Hepatocyte (in vitro differentiated cells): ENCODE measurements around the gene CELSR3. TPM values are rescaled to one million over a fixed set of nuclear protein-coding genes. Genes with fewer than 3 reads are reported as not detected.
A peak's percentile ranks its signal among the peaks of the same experiment; 100 is the strongest.

Source experiments
- DNase-seq: peaks from one replicate; pipeline ENCODE4 v3.0.0-alpha.2; 2016; ENCODE audit warnings: low spot score
- H2AFZ ChIP-seq: fragments of 200-600 bp; sonication (generic); 2 replicates; pipeline ENCODE4 v1.6.0; 2016; ENCODE audit warnings: antibody characterized with exemption, mild to moderate bottlenecking
- H3K27ac ChIP-seq: fragments of 200-600 bp; sonication (generic); 2 replicates; pipeline ENCODE4 v1.5.1; 2016; ENCODE audit warnings: mild to moderate bottlenecking
- H3K27me3 ChIP-seq: fragments of 200-600 bp; sonication (generic); 2 replicates; pipeline ENCODE4 v1.6.1; 2016
- H3K36me3 ChIP-seq: fragments of 200-600 bp; sonication (generic); replicated peaks from 2 replicates; pipeline ENCODE4 v1.5.1; 2016; ENCODE audit warnings: low read depth; ENCODE audit not compliant: insufficient read depth
- H3K4me1 ChIP-seq: fragments of 200-600 bp; sonication (generic); 2 replicates; pipeline ENCODE4 v1.5.1; 2016; ENCODE audit warnings: mild to moderate bottlenecking, moderate library complexity; ENCODE audit not compliant: insufficient read depth
- H3K4me2 ChIP-seq: fragments of 200-600 bp; sonication (generic); 2 replicates; pipeline ENCODE4 v1.6.0; 2016
- H3K4me3 ChIP-seq: fragments of 200-600 bp; sonication (generic); 2 replicates; pipeline ENCODE4 v1.5.1; 2016; ENCODE audit warnings: mild to moderate bottlenecking
- H3K79me2 ChIP-seq: fragments of 200-600 bp; sonication (generic); 2 replicates; pipeline ENCODE4 v1.6.0; 2017; ENCODE audit warnings: mild to moderate bottlenecking
- H3K9me2 ChIP-seq: fragments of 200-600 bp; sonication (generic); replicated peaks from 2 replicates; pipeline ENCODE4 v1.6.0; 2017; ENCODE audit warnings: mild to moderate bottlenecking; ENCODE audit not compliant: insufficient read depth
- H3K9me3 ChIP-seq: fragments of 200-600 bp; sonication (generic); 2 replicates; pipeline ENCODE4 v1.5.1; 2016; ENCODE audit warnings: low read depth, mild to moderate bottlenecking
- H4K20me1 ChIP-seq: fragments of 200-600 bp; sonication (generic); 2 replicates; pipeline ENCODE4 v1.6.0; 2016; ENCODE audit warnings: mild to moderate bottlenecking; ENCODE audit not compliant: insufficient read depth, poor library complexity, severe bottlenecking
- CTCF ChIP-seq: fragments of 200-600 bp; sonication (generic); IDR thresholded peaks from 2 replicates; pipeline ENCODE4 v1.5.1; 2016; ENCODE audit warnings: antibody characterized with exemption, mild to moderate bottlenecking; ENCODE audit not compliant: poor library complexity
- EZH2 ChIP-seq: fragments of 200-600 bp; sonication (generic); IDR thresholded peaks from 2 replicates; pipeline ENCODE4 v1.6.1; 2016; ENCODE audit warnings: antibody characterized with exemption, mild to moderate bottlenecking, borderline replicate concordance
- EZH2phosphoT487 ChIP-seq: fragments of 200-600 bp; sonication (generic); IDR thresholded peaks from one replicate; pipeline ENCODE4 v1.6.1; 2018; ENCODE audit warnings: antibody characterized with exemption, mild to moderate bottlenecking, low read depth, moderate library complexity; ENCODE audit not compliant: unreplicated experiment, severe bottlenecking
- WGBS: methylation state at CpG from one replicate; pipeline ENCODE4 v1.1.6; 2016; ENCODE audit warnings: low lambda C conversion rate; ENCODE audit errors: missing lambda C conversion rate; 5-methylcytosine and 5-hydroxymethylcytosine counted together
- polyA plus RNA-seq: library from polyadenylated mRNA; unstranded; fragments of >200 nt; fragmentation: Nextera tagmentation; extraction: Ambion mirVana; gene quantifications from 2 replicates; pipeline ENCODE4 v1.2.1, GENCODE V29; 2016
- total RNA-seq: library from RNA; depleted of rRNA; stranded (reverse); fragments of >200 nt; gene quantifications from 2 replicates; pipeline ENCODE4 v1.2.3, GENCODE V29; 2014

CELSR3 gene
- total and polyA plus RNA-seq, 2 experiments from 2014 or later, result 1.8 to 1.9 TPM

- DNase-seq, result no peak
- H3K4me3 ChIP-seq, result no peak overlapping the region
- peaks cover 23% of the 10 kb centered on the region for H3K4me1 ChIP-seq
- no peaks in the 10 kb centered on the region for H4K20me1 ChIP-seq
- no peaks in the 10 kb centered on the region for H3K9me2 ChIP-seq
- no peaks in the 10 kb centered on the region for H3K36me3 ChIP-seq
- H3K4me2 ChIP-seq, result peak overlapping the region; percentile 54
- no peaks in the 10 kb centered on the region for H3K27me3 ChIP-seq
- TF ChIP-seq CTCF (no peak), EZH2phosphoT487 (no peak), EZH2 (no peak)
- H2AFZ ChIP-seq, result no peak overlapping the region
- peak overlapping the region; percentile 90 for H3K27ac ChIP-seq
- WGBS, result 90% methylated on average over 4 of the region's 4 CpGs
- no peaks in the 10 kb centered on the region for H3K79me2 ChIP-seq
- no peaks in the 10 kb centered on the region for H3K9me3 ChIP-seq
Measured at GRCh38 chr3:48617559-48617958, 45.1 kb downstream of the CELSR3 start.

- no peak for TF ChIP-seq EZH2phosphoT487
- TF ChIP-seq EZH2, result no peak
- no peak for TF ChIP-seq CTCF
- H2AFZ ChIP-seq, result no peak overlapping the region
- H3K4me2 ChIP-seq, result no peak overlapping the region
- WGBS, result 81% methylated on average over 3 of the region's 3 CpGs
- no peak overlapping the region for H3K27ac ChIP-seq
- H3K27me3 ChIP-seq, result no peaks in the 10 kb centered on the region
- no peak for DNase-seq
- peaks cover 20% of the 10 kb centered on the region for H3K4me1 ChIP-seq
- H3K9me3 ChIP-seq, result no peaks in the 10 kb centered on the region
- no peaks in the 10 kb centered on the region for H4K20me1 ChIP-seq
- H3K36me3 ChIP-seq, result no peaks in the 10 kb centered on the region
- H3K79me2 ChIP-seq, result peaks cover 7% of the 10 kb centered on the region
- no peaks in the 10 kb centered on the region for H3K9me2 ChIP-seq
- no peak overlapping the region for H3K4me3 ChIP-seq
Measured at GRCh38 chr3:48614044-48614443, 48.6 kb downstream of the CELSR3 start.

GRCh38 chr3:48612309-48612708 lies 50.4 kb downstream of the CELSR3 start:
- no peak for DNase-seq
- H4K20me1 ChIP-seq, result no peaks in the 10 kb centered on the region
- H3K79me2 ChIP-seq, result peaks cover 24% of the 10 kb centered on the region
- no peaks in the 10 kb centered on the region for H3K9me3 ChIP-seq
- WGBS, result 41% methylated on average over 1 of the region's 1 CpG
- no peak overlapping the region for H3K4me2 ChIP-seq
- TF ChIP-seq EZH2 (no peak), EZH2phosphoT487 (no peak), CTCF (no peak)
- peak overlapping the region; percentile 22 for H3K27ac ChIP-seq
- H3K4me1 ChIP-seq, result peaks cover 13% of the 10 kb centered on the region
- no peak overlapping the region for H2AFZ ChIP-seq
- no peaks in the 10 kb centered on the region for H3K9me2 ChIP-seq
- no peaks in the 10 kb centered on the region for H3K27me3 ChIP-seq
- H3K4me3 ChIP-seq, result no peak overlapping the region
- H3K36me3 ChIP-seq, result no peaks in the 10 kb centered on the region
